ENCODE results near the gene PRSS56.

DNA sequence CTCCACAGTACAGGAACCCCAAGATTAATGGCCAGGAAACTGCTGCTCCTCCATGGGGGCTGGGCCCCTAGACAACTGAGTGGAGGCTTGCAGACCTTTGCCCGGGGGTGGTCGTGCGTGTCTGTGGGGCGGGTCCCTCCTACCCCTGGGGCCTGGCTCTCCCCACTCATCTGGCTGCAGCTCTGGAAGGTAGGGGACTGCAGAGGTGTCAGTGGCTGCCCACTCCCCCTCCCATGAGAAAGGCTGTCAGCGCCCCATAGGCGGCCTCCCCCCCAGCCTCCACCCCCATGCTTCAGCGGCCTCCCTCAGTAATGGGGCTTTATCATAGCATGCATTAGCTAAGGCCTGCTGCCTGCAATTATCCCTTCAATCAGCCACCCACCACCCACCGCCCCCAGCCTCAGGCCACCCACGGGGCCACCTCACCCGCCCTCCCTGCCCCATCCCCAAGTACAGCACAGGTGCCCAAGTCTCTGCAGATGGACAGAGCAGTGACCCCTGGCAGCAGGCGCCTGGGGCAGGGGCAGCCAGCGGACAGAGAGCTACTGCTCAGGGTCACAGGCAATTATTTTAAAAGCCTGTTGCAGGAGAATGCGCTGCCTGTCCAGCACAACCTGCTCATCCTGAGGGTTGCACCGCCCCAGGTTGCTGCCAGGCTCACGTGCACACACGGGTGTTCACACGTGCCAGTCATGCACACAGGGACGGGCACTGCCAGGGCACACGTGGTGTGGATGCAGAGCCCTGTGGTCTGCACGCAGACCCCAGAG, 23.5 kb upstream of the PRSS56 start:
- TF ChIP-seq, protein P1, sequence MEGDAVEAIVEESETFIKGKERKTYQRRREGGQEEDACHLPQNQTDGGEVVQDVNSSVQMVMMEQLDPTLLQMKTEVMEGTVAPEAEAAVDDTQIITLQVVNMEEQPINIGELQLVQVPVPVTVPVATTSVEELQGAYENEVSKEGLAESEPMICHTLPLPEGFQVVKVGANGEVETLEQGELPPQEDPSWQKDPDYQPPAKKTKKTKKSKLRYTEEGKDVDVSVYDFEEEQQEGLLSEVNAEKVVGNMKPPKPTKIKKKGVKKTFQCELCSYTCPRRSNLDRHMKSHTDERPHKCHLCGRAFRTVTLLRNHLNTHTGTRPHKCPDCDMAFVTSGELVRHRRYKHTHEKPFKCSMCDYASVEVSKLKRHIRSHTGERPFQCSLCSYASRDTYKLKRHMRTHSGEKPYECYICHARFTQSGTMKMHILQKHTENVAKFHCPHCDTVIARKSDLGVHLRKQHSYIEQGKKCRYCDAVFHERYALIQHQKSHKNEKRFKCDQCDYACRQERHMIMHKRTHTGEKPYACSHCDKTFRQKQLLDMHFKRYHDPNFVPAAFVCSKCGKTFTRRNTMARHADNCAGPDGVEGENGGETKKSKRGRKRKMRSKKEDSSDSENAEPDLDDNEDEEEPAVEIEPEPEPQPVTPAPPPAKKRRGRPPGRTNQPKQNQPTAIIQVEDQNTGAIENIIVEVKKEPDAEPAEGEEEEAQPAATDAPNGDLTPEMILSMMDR (optimal IDR thresholded peaks at IDR 0.05 in 1 of 3, IDR thresholded peaks at IDR 0.05 in 1 of 3, conservative IDR thresholded peaks at IDR 0.05 in 1 of 3; ENCODE audit: extremely low read depth in 1 of 3, insufficient read depth in 2 of 3, low read length in 3 of 3), result no peak
- TF ChIP-seq EZH2 (IDR thresholded peaks at IDR 0.05; ENCODE audit: low read length), result no peak
